SKM-1 treated with dmso at 0.1 percent for 144 hours (cell line): ENCODE results near the gene PPP1R12C.
"Not testable (repeated sequence)": the region's sequence is repeated elsewhere in the genome, so short reads cannot be mapped to it uniquely, and the experiment has no call there.

Experiments used
- DNase-seq: peaks from one replicate; lab custom pipeline; 2025; ENCODE audit not compliant: unreplicated experiment; lab: John Stamatoyannopoulos, UW

PPP1R12C gene

GRCh38 chr19:55076321-55076720, 41.1 kb downstream of the PPP1R12C start:
- no peak for DNase-seq

DNA sequence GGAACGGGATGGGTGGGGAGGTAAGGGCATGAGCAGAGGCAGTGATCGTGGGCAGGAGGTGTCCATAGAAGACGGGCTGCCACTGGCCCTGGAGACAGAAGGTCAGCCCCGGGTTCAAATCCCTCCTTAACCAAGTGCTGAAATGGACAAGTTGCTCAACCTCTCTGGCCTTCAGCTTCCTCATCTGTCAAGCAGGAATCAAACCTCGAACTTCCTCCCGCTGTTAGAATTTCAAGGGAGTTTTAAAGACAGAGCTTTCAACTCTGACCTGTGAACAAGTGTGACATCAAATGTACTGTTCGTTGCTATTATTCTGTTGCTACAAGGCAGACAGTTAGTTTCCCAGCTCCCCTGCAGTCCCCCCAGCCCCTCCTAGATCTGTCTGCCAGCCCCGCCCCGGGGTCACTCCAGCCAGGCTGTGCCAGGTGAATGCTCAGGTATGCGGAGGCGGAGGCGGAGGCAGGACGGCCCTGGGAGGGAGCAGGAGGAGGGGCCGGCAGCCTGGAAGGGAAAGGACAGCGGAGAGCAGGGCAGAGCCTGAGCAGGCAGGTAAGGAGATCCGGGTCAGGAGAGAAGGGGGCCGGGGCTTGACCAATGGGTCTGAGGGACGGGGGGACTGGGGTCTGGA, 42.0 kb downstream of the PPP1R12C start, which contains the start of gene EPS8L1:
Gene EPS8L1 (plus strand): TSS at position 499 of the 628 bp plus-strand sequence. CDS start 576 bp downstream, outside the sequence.
- peak; percentile 61 for DNase-seq

DNA sequence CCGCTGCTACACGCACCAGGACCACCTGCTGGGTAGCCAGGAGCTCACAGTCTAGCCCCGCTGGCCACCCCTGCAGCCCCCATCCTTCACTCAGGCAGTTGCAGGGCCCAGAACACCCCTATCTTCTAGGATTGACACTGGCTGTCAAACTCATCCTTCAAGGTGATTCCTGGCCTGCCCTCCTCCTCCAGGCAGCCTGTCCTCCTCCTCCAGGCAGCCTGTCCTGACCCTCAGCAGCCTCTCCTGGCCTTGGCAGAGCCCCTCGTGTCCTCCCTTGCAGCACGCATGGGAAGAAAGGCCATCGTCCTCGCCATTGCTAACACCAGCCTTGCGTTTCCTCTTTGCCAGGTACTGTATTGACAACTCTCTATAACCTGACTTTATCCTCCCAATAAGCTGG, 45.5 kb downstream of the PPP1R12C start:
- no peak for DNase-seq

GRCh38 chr19:55071129-55071502, 46.3 kb downstream of the PPP1R12C start:
- no peak for DNase-seq

DNA sequence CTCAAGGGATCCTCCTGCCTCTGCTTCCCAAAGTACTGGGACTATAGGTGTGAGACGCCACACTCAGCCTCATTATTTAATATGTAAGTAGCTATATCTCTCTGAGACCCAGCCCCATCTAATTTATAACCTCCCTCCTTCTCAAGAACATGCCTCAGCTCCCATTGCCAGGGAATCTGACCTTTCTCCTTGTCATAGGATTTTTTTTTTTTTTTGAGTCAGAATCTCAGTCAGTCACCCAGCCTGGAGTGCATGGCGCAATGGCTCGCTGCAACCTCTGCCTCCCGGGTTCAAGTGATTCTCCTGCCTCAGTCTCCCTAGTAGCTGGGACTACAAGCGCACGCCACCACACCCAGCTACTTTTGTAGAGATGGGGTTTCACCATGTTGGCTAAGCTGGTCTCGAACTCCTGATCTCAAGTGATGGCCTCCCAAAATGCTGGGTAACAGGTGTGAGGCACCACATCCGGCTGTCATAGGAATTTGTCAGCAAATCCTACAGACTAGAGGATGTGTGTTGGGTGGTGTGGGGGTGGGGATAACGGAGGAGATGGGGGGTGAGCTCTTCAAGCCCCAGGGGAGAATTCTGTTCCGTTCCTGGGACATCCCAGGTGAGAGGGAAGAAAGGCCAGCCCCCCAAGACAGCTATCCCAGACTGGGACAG, 46.8 kb downstream of the PPP1R12C start:
- no peak for DNase-seq

- DNase-seq: no peak
These were observed 47.6 kb downstream of the PPP1R12C start for GRCh38 chr19:55069865-55070197.

- DNase-seq: no peak
These were observed 48.2 kb downstream of the PPP1R12C start for GRCh38 chr19:55068950-55069864.

- DNase-seq: no peak
These were observed 49.6 kb downstream of the PPP1R12C start for GRCh38 chr19:55067869-55068268.

- no peak for DNase-seq
These were observed 51.2 kb downstream of the PPP1R12C start for GRCh38 chr19:55066107-55066709.

- not testable (repeated sequence) for DNase-seq
These were observed 51.9 kb downstream of the PPP1R12C start for GRCh38 chr19:55065516-55065915.

DNA sequence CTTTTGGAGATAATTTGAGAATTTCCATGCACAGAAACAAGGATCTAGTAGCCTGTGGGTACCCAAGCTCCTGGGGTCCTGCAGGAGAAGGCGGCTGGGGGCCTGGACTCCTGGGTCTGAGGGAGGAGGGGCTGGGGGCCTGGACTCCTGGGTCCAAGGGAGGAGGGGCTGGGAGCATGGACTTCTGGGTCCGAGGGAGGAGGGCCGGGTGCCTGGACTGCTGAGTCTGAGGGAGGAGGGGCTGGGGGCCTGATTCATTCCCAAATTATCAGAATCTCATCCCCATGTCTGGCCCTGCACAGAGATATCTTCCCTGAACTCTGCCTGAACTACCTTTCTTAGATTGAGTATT, 54.0 kb downstream of the PPP1R12C start:
- DNase-seq: no peak

GRCh38 chr19:55062735-55063491, 54.5 kb downstream of the PPP1R12C start, which contains the start of gene RDH13:
Gene RDH13, minus strand, starts transcription at chr19:55063148. Its CDS starts 116 bp downstream, at chr19:55063032.
- DNase-seq: peak; percentile 74

DNA sequence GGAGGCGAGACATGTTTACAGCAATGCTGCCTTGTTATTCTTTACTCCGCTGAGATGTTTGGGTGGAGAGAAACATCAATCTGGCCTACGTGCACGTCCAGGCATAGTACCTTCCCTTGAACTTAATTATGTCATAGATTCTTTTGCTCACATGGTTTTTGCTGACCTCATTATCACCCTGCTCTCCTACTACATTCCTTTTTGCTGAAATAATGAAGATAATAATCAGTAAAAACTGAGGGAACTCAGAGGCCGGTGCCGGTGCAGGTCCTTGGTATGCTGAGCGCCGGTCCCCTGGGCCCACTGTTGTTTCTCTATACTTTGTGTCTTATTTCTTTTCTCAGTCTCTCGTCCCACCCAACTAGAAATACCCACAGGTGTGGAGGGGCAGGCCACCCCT, 57.1 kb downstream of the PPP1R12C start:
- not testable (repeated sequence) for DNase-seq

GRCh38 chr19:55058781-55059610, 58.4 kb downstream of the PPP1R12C start:
- no peak for DNase-seq

DNA sequence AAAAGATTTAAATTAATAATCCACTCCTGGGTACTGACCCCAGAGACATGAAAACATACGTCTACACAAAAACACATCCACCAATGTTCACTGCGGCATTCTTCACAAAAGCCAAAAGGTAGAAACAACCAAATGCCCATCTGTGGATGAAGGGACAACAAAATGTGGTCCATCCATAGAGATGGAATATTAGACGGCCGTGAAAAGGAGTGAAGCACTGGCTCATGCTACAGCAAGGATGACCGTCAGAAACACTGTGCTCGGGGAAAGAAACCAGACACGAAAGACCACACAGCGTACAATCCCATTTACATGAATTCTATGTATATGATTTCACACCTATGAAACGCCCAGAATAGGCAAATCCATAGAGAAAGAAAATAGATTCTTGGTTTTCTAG, 60.6 kb downstream of the PPP1R12C start:
- no peak for DNase-seq

DNA sequence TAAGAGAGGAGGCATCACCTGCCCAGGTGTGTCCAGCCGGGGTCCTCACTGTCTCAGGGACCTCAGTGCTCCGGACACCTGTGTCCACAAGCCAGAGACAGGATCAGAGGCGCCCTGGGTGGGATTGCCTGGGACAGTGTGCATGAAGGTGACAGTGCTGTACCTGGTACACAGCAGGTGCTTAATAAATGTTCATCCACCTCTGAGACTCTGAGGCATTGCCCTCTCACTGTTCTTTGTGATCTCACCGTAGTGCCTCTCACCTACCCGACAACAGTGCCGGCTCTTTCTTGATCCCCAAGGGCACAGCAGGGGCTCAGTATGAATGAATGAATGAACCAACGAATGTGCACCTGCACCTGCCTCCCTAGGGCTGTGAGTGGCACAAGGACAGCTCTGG, 63.7 kb downstream of the PPP1R12C start:
- no peak for DNase-seq

DNA sequence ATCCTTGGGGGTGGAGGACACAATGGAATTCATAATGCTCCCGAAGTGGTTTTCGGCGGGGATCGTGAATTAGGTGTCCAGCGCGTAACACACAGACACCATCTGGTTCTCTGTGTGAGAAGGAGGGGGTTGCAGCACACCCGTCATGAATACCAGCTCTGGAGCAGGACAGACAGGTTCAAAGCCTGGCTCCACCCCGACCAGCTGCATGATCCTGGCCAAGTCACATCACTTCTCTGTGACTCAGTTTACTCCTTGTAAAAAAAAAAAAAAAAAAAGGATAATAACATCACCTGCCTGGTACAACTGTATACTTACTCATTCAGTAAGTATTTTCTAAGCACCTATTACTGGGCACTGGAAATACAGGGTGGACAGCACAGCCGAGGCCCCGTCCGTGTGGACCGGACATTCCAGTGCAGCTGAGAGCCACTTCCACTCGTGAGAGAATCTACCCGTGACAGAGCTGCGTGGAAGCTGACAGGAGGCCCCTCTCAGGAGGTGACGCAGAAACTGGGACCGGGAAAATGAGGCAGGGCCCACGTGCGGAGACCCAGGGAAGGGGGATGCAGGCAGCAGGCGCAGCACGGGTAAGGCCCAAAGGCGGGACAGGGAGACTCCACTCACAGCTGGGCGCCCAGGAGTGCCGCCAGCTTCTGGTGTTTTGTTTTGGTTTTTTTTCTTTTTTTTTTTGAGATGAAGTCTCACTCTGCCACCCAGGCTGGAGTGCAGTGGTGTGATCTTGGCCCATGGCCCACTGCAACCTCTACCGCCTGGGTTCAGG, 66.5 kb downstream of the PPP1R12C start:
- DNase-seq: no peak

DNA sequence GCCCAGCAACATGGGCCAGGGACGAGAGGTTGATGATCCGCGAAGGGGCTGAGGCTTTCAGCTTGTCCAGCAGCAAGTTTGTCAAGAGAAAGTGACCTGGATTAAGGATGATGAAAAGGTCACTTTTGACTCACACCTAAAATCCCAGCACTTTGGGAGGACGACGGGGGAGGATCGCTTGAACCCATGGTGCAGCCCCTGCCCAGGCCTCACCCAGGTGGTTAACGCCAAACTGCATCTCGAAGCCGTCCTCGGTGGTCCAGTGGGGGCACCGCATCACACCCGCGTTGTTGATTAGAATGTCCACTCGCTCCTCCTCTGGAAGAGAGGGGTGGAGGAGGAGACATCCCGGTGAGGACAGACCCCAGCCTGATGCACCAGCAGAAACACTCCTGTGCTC, 69.0 kb downstream of the PPP1R12C start:
- no peak for DNase-seq

- no peak for DNase-seq
These were observed 69.5 kb downstream of the PPP1R12C start for GRCh38 chr19:55047951-55048350.
